H1 (cell line): ENCODE data around the gene CHMP5. TPM values are rescaled to one million over a fixed set of nuclear protein-coding genes. Genes with fewer than 3 reads are reported as not detected.
A peak's percentile ranks its signal among the peaks of the same experiment; 100 is the strongest.

ENCODE experiments used
- CTCF ChIA-PET: fragments of 300-600 bp; sonication (Branson Sonifier 250); formaldehyde crosslinking; loops from one replicate; lab custom pipeline; 2021; ENCODE audit not compliant: partially characterized antibody; lab: Charles Lee
- POLR2A ChIA-PET: fragments of 300-600 bp; sonication (Branson Sonifier 250); formaldehyde crosslinking; loops from one replicate; lab custom pipeline; 2021; ENCODE audit warnings: inconsistent platforms; ENCODE audit not compliant: partially characterized antibody; lab: Charles Lee
- DNase-seq, 2 experiments: peaks; one replicate each; pipeline versions ENCODE4 v3.0.0 to v3.0.0-alpha.2; 2010 to 2022; ENCODE audit warnings: low spot score in 2 of 2, low read depth in 1 of 2, mixed read lengths in 1 of 2
- FAIRE-seq: peaks from 2 replicates; lab custom pipeline; 2011; peaks lifted over from hg19 to GRCh38; lab: Jason Lieb, UNC
- H2AFZ ChIP-seq: 2 replicates; pipeline ENCODE4 v1.8.1; 2012; ENCODE audit warnings: low read length, inconsistent platforms
- H2AK5ac ChIP-seq: 2 replicates; pipeline ENCODE4 v1.6.1; 2013; ENCODE audit warnings: low read depth, low read length
- H2BK120ac ChIP-seq: replicated peaks from 2 replicates; pipeline ENCODE3; 2013; ENCODE audit warnings: low read depth, low read length, inconsistent platforms
- H2BK12ac ChIP-seq: 2 replicates; pipeline ENCODE4 v1.6.1; 2013; ENCODE audit warnings: low read depth, low read length
- H2BK15ac ChIP-seq: 2 replicates; pipeline ENCODE4 v1.6.1; 2013; ENCODE audit warnings: low read length
- H2BK20ac ChIP-seq: 2 replicates; pipeline ENCODE4 v1.6.1; 2013; ENCODE audit warnings: low read length
- H2BK5ac ChIP-seq: 2 replicates; pipeline ENCODE4 v1.6.1; 2013; ENCODE audit warnings: low read depth, low read length
- H3K14ac ChIP-seq: 2 replicates; pipeline ENCODE4 v1.6.1; 2013; ENCODE audit warnings: inconsistent platforms; ENCODE audit not compliant: insufficient read length
- H3K18ac ChIP-seq: 2 replicates; pipeline ENCODE4 v1.6.1; 2013; ENCODE audit warnings: low read length; ENCODE audit errors: extremely low read depth
- H3K23ac ChIP-seq: 2 replicates; pipeline ENCODE4 v1.6.1; 2013; ENCODE audit warnings: inconsistent platforms; ENCODE audit not compliant: insufficient read length
- H3K23me2 ChIP-seq: 2 replicates; pipeline ENCODE4 v1.6.1; 2013; ENCODE audit warnings: low read depth, low read length
- H3K27ac ChIP-seq: 2 replicates; pipeline ENCODE4 v1.6.1; 2011; ENCODE audit warnings: low read depth, low read length, inconsistent platforms
- H3K27me3 ChIP-seq, 4 experiments: replicated peaks in 1 of 4; 1 replicate in 1 of 4; 2 replicates in 3 of 4; pipeline versions ENCODE4 v1.6.1 to v1.8.1; 2011 to 2013; ENCODE audit warnings: low read length in 3 of 4, mild to moderate bottlenecking in 3 of 4, inconsistent platforms in 2 of 4, mixed read lengths in 2 of 4, moderate library complexity in 1 of 4; ENCODE audit not compliant: control insufficient read depth in 3 of 4, insufficient read depth in 3 of 4; ENCODE audit errors: extremely low read depth in 1 of 4
- H3K36me3 ChIP-seq, 4 experiments: 2 replicates each; pipeline versions ENCODE4 v1.6.1 to v1.8.1; 2011 to 2013; ENCODE audit warnings: mild to moderate bottlenecking in 4 of 4, low read length in 3 of 4, moderate library complexity in 2 of 4, control low read depth in 1 of 4, inconsistent platforms in 1 of 4; ENCODE audit not compliant: insufficient read depth in 4 of 4, control insufficient read depth in 2 of 4
- H3K4ac ChIP-seq: replicated peaks from 2 replicates; pipeline ENCODE3; 2013; ENCODE audit warnings: low read length, low read depth, mixed read lengths, inconsistent platforms; ENCODE audit not compliant: insufficient read length
- H3K4me1 ChIP-seq, 4 experiments: replicated peaks in 1 of 4; 1 replicate in 1 of 4; 2 replicates in 3 of 4; pipeline versions ENCODE4 v1.6.1 to v1.8.1; 2011 to 2013; ENCODE audit warnings: low read length in 3 of 4, inconsistent platforms in 2 of 4, mixed read lengths in 1 of 4; ENCODE audit not compliant: insufficient read depth in 4 of 4, control insufficient read depth in 3 of 4
- H3K4me2 ChIP-seq, 2 experiments: 2 replicates each; pipeline versions ENCODE4 v1.6.1 to v1.8.1; 2011 to 2013; ENCODE audit warnings: low read depth in 2 of 2, low read length in 2 of 2, control low read depth in 1 of 2, inconsistent platforms in 1 of 2, mild to moderate bottlenecking in 1 of 2; ENCODE audit not compliant: insufficient read depth in 1 of 2
- H3K4me3 ChIP-seq, 4 experiments: fragments of 200-600, 300-600 bp in 1 of 4; sonication (generic), shearing (Covaris generic), sonication (Bioruptor Twin) in 1 of 4; 2 replicates each; pipeline versions ENCODE4 v1.5.1 to v1.8.1; 2011 to 2016; ENCODE audit warnings: low read length in 4 of 4, low read depth in 3 of 4, control low read depth in 2 of 4, inconsistent platforms in 2 of 4, mild to moderate bottlenecking in 2 of 4, mixed read lengths in 1 of 4, moderate library complexity in 1 of 4; ENCODE audit not compliant: insufficient read depth in 2 of 4; ENCODE audit errors: extremely low read depth in 1 of 4
- H3K56ac ChIP-seq: replicated peaks from 2 replicates; pipeline ENCODE3; 2013; ENCODE audit warnings: low read depth, mild to moderate bottlenecking, mixed read lengths, low read length, inconsistent platforms; ENCODE audit not compliant: insufficient read length
- H3K79me1 ChIP-seq: 2 replicates; pipeline ENCODE4 v1.6.1; 2013; ENCODE audit warnings: low read depth, low read length, control low read depth
- H3K79me2 ChIP-seq, 2 experiments: 2 replicates each; pipeline versions ENCODE4 v1.6.1 to v1.8.1; 2012 to 2013; ENCODE audit warnings: low read length in 2 of 2, mild to moderate bottlenecking in 2 of 2, inconsistent platforms in 1 of 2; ENCODE audit not compliant: insufficient read depth in 2 of 2, control insufficient read depth in 1 of 2
- H3K9ac ChIP-seq, 4 experiments: replicated peaks in 1 of 4; 1 replicate in 1 of 4; 2 replicates in 3 of 4; pipeline versions ENCODE4 v1.6.1 to v1.8.1; 2011 to 2013; ENCODE audit warnings: low read depth in 3 of 4, low read length in 3 of 4, control low read depth in 2 of 4, mild to moderate bottlenecking in 2 of 4, moderate library complexity in 2 of 4, inconsistent platforms in 1 of 4; ENCODE audit errors: extremely low read depth in 1 of 4
- H3K9me3 ChIP-seq, 2 experiments: 2 replicates each; pipeline versions ENCODE4 v1.6.1 to v1.8.1; 2012 to 2013; ENCODE audit warnings: mild to moderate bottlenecking in 2 of 2, moderate library complexity in 2 of 2, control low read depth in 1 of 2, inconsistent platforms in 1 of 2, low read depth in 1 of 2, low read length in 1 of 2, mixed read lengths in 1 of 2; ENCODE audit not compliant: insufficient read depth in 2 of 2
- H4K20me1 ChIP-seq, 2 experiments: replicated peaks in 1 of 2; 2 replicates each; pipeline versions ENCODE3 to v1.8.1; 2011 to 2013; ENCODE audit warnings: inconsistent platforms in 2 of 2, low read length in 2 of 2, mild to moderate bottlenecking in 1 of 2; ENCODE audit not compliant: insufficient read depth in 2 of 2, control insufficient read depth in 1 of 2
- H4K5ac ChIP-seq: 2 replicates; pipeline ENCODE4 v1.6.1; 2013; ENCODE audit warnings: low read length, low read depth, mixed read lengths, inconsistent platforms; ENCODE audit not compliant: insufficient read length
- H4K8ac ChIP-seq: 2 replicates; pipeline ENCODE4 v1.8.0; 2013; ENCODE audit warnings: mild to moderate bottlenecking, moderate library complexity, low read length, inconsistent platforms; ENCODE audit not compliant: insufficient read depth; ENCODE audit errors: extremely low read depth
- H4K91ac ChIP-seq: replicated peaks from 2 replicates; pipeline ENCODE3; 2013; ENCODE audit warnings: low read length, mixed read lengths, inconsistent platforms; ENCODE audit not compliant: insufficient read length
- EGR1 ChIP-seq: IDR thresholded peaks from 2 replicates; pipeline ENCODE4 v1.6.1; 2011; ENCODE audit warnings: low read depth, low read length, borderline replicate concordance
- HDAC2 ChIP-seq, 2 experiments: fragments of 300-600 bp in 1 of 2; sonication (generic) in 1 of 2; IDR thresholded peaks; 2 replicates each; pipeline ENCODE4 v1.6.1; 2011 to 2012; ENCODE audit warnings: low read depth in 2 of 2, low read length in 2 of 2, mild to moderate bottlenecking in 2 of 2, moderate library complexity in 2 of 2, borderline replicate concordance in 1 of 2, inconsistent platforms in 1 of 2
- KDM4A ChIP-seq: IDR thresholded peaks from one replicate; pipeline ENCODE4 v1.7.1; 2012; ENCODE audit warnings: low read depth, mild to moderate bottlenecking, moderate library complexity, low read length, inconsistent platforms; ENCODE audit not compliant: severe bottlenecking
- NRF1 ChIP-seq: IDR thresholded peaks from 2 replicates; pipeline ENCODE4 v1.6.1; 2011; ENCODE audit warnings: mild to moderate bottlenecking, low read depth, low read length, improper control_type of control experiment
- POLR2AphosphoS5 ChIP-seq: IDR thresholded peaks from 2 replicates; pipeline ENCODE4 v1.6.1; 2011; ENCODE audit warnings: low read depth, low read length
- POU5F1 ChIP-seq: IDR thresholded peaks from 2 replicates; pipeline ENCODE4 v1.6.1; 2011; ENCODE audit warnings: low read depth, mild to moderate bottlenecking, low read length, moderate library complexity
- SAP30 ChIP-seq: fragments of 300-600 bp; sonication (generic); IDR thresholded peaks from 2 replicates; pipeline ENCODE4 v1.7.1; 2012; ENCODE audit warnings: low read length, moderate library complexity, mild to moderate bottlenecking, inconsistent platforms; ENCODE audit not compliant: insufficient read depth, insufficient replicate concordance
- SIN3A ChIP-seq, 2 experiments: IDR thresholded peaks in 1 of 2; conservative IDR thresholded peaks in 1 of 2; 2 replicates each; pipeline ENCODE4 v1.6.1; 2011 to 2012; ENCODE audit warnings: low read length in 2 of 2, improper control_type of control experiment in 1 of 2, low read depth in 1 of 2, mild to moderate bottlenecking in 1 of 2
- WGBS, 2 experiments: shearing (Covaris generic) in 1 of 2; methylation state at CpG; one replicate each; pipeline versions ENCODE4 v1.1.6 to v1.1.7; 2013 to 2015; ENCODE audit warnings: low lambda C conversion rate in 2 of 2, mixed read lengths in 2 of 2, inconsistent platforms in 1 of 2, low coverage in 1 of 2, missing lambda C conversion rate in 1 of 2; ENCODE audit not compliant: insufficient replicate concordance in 2 of 2, insufficient coverage in 1 of 2, insufficient read length in 1 of 2; ENCODE audit errors: extremely low coverage in 1 of 2, missing lambda C conversion rate in 1 of 2; 5-methylcytosine and 5-hydroxymethylcytosine counted together
- polyA plus RNA-seq, 7 experiments: library from polyadenylated mRNA; depleted of rRNA in 3 of 7; stranded (reverse) in 5 of 7; unstranded in 2 of 7; fragments of >200 nt in 5 of 7; fragments of 200-250 nt in 2 of 7; gene quantifications; 1 replicate in 5 of 7; 2 replicates in 1 of 7; 4 replicates in 1 of 7; pipeline versions ENCODE4 v1.2.1 to v1.2.3, GENCODE V29; 2011 to 2013; ENCODE audit warnings: missing spikeins in 2 of 7, mixed read lengths in 2 of 7
- total RNA-seq: library from RNA; stranded (reverse); fragmentation: NEBNext Ultra II Directional; extraction: Animal tissue kit (Norgen Biotek cat#: 25700); gene quantifications from 2 replicates; pipeline ENCODE4 v1.2.1, GENCODE V29; 2021
- TF ChIP-seq, protein P1 (sequence below): IDR thresholded peaks from 2 replicates; pipeline ENCODE4 v1.6.1; 2012; ENCODE audit warnings: inconsistent platforms

The CHMP5 gene
- total and polyA plus RNA-seq, 2 of the 8 experiments (the other 6 are each of a cell fraction or from before 2014, with no cell fraction given) = 25.0 to 47.3 TPM

DNA sequence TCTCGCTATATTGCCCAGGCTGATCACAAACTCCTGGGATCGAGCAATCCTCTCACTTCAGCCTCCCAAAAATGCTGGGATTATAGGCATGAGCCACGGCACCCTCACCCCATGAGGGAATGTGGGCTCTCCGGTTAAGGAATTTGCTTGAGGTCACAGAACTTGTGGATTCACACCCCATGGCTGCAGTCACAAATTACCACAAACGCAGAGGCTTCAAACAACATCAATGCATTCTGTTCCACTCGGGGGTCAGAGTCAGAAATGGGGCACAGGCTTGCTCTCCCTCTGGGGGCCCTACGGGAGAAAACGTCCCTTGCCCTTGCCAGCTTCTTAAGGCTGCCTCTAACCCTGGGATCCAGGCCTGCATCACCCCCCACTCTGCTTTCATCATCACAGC lies 37.1 kb upstream of the CHMP5 start:
- FAIRE-seq (no peak), DNase-seq (no peak)
- POLR2A ChIA-PET = no interaction called here
- peak overlapping the region; percentile 56; the same call in 1 of the 2 replicates for H2AFZ ChIP-seq
- no peak overlapping the region for H4K5ac ChIP-seq
- WGBS, 2 experiments = 84% methylated on average over 8 of the region's 8 CpGs; no CpG with 5 or more reads in 1 of the 2 experiments
- H3K14ac ChIP-seq = no peak overlapping the region
- H3K27ac ChIP-seq = no peak overlapping the region
- H3K4me1 ChIP-seq = peaks cover 0 to 2% (median 0%) of the 10 kb centered on the region in 4 experiments; a peak in 1 of 7 replicates
- no peak overlapping the region for H3K4me3 ChIP-seq
- H3K9ac ChIP-seq = no peak overlapping the region
- H3K23ac ChIP-seq = no peak overlapping the region
- no peak overlapping the region for H3K56ac ChIP-seq
- H2BK5ac ChIP-seq = no peak overlapping the region
- H3K79me1 ChIP-seq = no peaks in the 10 kb centered on the region
- no peaks in the 10 kb centered on the region; a peak in 1 of 7 replicates for H3K27me3 ChIP-seq
- no peaks in the 10 kb centered on the region for H4K20me1 ChIP-seq
- no peak overlapping the region for H2BK20ac ChIP-seq
- H3K36me3 ChIP-seq = no peaks in the 10 kb centered on the region
- no peaks in the 10 kb centered on the region for H3K23me2 ChIP-seq
- no peak overlapping the region for H3K4ac ChIP-seq
- H3K79me2 ChIP-seq = no peaks in the 10 kb centered on the region
- H3K4me2 ChIP-seq = no peak overlapping the region
- H2BK12ac ChIP-seq = no peak overlapping the region
- no peak overlapping the region for H2AK5ac ChIP-seq
- H3K18ac ChIP-seq = no peak overlapping the region
- peak overlapping the region; percentile 73; the same call in 1 of the 2 replicates for H4K8ac ChIP-seq
- no peak overlapping the region for H2BK120ac ChIP-seq
- no peak for TF ChIP-seq NRF1
- no peak for TF ChIP-seq POLR2AphosphoS5
- TF ChIP-seq, protein P1, sequence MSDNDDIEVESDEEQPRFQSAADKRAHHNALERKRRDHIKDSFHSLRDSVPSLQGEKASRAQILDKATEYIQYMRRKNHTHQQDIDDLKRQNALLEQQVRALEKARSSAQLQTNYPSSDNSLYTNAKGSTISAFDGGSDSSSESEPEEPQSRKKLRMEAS = no peak
- no peak for TF ChIP-seq POU5F1
- no peak for TF ChIP-seq HDAC2 (IDR thresholded peaks at IDR 0.05; ENCODE audit: borderline replicate concordance in 1 of 2, low read depth in 2 of 2, low read length in 2 of 2)
- no peak for TF ChIP-seq EGR1
- no peak for TF ChIP-seq KDM4A
- TF ChIP-seq SIN3A (conservative IDR thresholded peaks at IDR 0.05 in 1 of 2, IDR thresholded peaks at IDR 0.05 in 1 of 2; ENCODE audit: low read depth in 1 of 2, low read length in 2 of 2) = no peak
- TF ChIP-seq SAP30 = no peak
- TF ChIP-seq, all 59 proteins: peak for 0
- CTCF ChIA-PET = interaction anchor here (0.9 to 2.8 kb wide), 4 partner anchors 24 to 145 kb away, joined by 3 to 42 read pairs (median 19); no protein-coding TSS in a partner anchor
- no peak overlapping the region for H4K91ac ChIP-seq
- no peaks in the 10 kb centered on the region for H3K9me3 ChIP-seq
- H2BK15ac ChIP-seq = 0 out of 2 replicates have a peak overlapping the region, but pooled peaks have one; percentile 50
